HepG2 (cell line): ENCODE measurements around the gene FAM174C. TPM values are rescaled to one million over a fixed set of nuclear protein-coding genes. Genes with fewer than 3 reads are reported as not detected.

Experiments used
- GLI4 ChIP-seq: sonication (generic); formaldehyde crosslinking; IDR thresholded peaks from 2 replicates; pipeline ENCODE4 v1.5.1; 2020; ENCODE audit warnings: missing genetic modification reagents, mild to moderate bottlenecking, moderate library complexity, borderline replicate concordance
- MED8 ChIP-seq: sonication (generic); formaldehyde crosslinking; IDR thresholded peaks from 2 replicates; pipeline ENCODE4 v1.8.1; 2023; ENCODE audit warnings: mild to moderate bottlenecking, missing genetic modification reagents; ENCODE audit not compliant: insufficient replicate concordance
- PHF5A ChIP-seq: IDR thresholded peaks from one replicate; pipeline ENCODE4 v1.6.1; 2018; ENCODE audit warnings: low read depth, missing genetic modification reagents; ENCODE audit not compliant: unreplicated experiment
- RXRA ChIP-seq: sonication (generic); formaldehyde crosslinking; IDR thresholded peaks from 2 replicates; pipeline ENCODE4 v1.5.1; 2020; ENCODE audit warnings: missing genetic modification reagents
- SAFB2 ChIP-seq: sonication (generic); formaldehyde crosslinking; IDR thresholded peaks from 2 replicates; pipeline ENCODE4 v1.5.1; 2020; ENCODE audit warnings: missing genetic modification reagents, low read depth, mild to moderate bottlenecking, borderline replicate concordance
- ZC3H13 ChIP-seq: sonication (generic); formaldehyde crosslinking; IDR thresholded peaks from 2 replicates; pipeline ENCODE4 v1.8.1; 2023; ENCODE audit warnings: mild to moderate bottlenecking, missing genetic modification reagents, moderate library complexity
- ZMYM4 ChIP-seq: sonication (generic); formaldehyde crosslinking; IDR thresholded peaks from 2 replicates; pipeline ENCODE4 v1.8.1; 2023; ENCODE audit warnings: mild to moderate bottlenecking, missing genetic modification reagents
- ZNF180 ChIP-seq: sonication (generic); formaldehyde crosslinking; IDR thresholded peaks from 2 replicates; pipeline ENCODE4 v1.4.0; 2020; ENCODE audit warnings: low read depth, missing genetic modification reagents, borderline replicate concordance
- ZNF234 ChIP-seq: sonication (generic); formaldehyde crosslinking; conservative IDR thresholded peaks from 2 replicates; pipeline ENCODE4 v1.5.1; 2020; ENCODE audit warnings: mild to moderate bottlenecking, missing genetic modification reagents
- ZNF282 ChIP-seq: fragments of 450-650 bp; IDR thresholded peaks from 2 replicates; pipeline ENCODE4 v1.6.1; 2018; ENCODE audit not compliant: partially characterized antibody
- ZNF296 ChIP-seq: sonication (generic); formaldehyde crosslinking; conservative IDR thresholded peaks from 2 replicates; pipeline ENCODE4 v1.5.0; 2020; ENCODE audit warnings: mild to moderate bottlenecking, missing genetic modification reagents
- ZNF33A ChIP-seq: sonication (generic); formaldehyde crosslinking; IDR thresholded peaks from 2 replicates; pipeline ENCODE4 v1.5.1; 2020; ENCODE audit warnings: missing genetic modification reagents, mild to moderate bottlenecking, moderate library complexity, borderline replicate concordance
- ZNF652 ChIP-seq: IDR thresholded peaks from 2 replicates; pipeline ENCODE4 v1.6.1; 2016; ENCODE audit warnings: low read depth, borderline replicate concordance
- polyA plus RNA-seq, 8 experiments: library from polyadenylated mRNA; depleted of rRNA in 3 of 8; stranded (reverse) in 7 of 8; unstranded in 1 of 8; fragments of >200 nt; fragmentation: Illumina TruSeq in 4 of 8; extraction: Trizol in 4 of 8; gene quantifications; 2 replicates each; pipeline versions ENCODE4 v1.2.1 to v1.2.3, GENCODE V29; 2011 to 2016; ENCODE audit warnings: low read depth in 4 of 8, missing spikeins in 1 of 8, mixed read lengths in 1 of 8; ENCODE audit not compliant: insufficient read depth in 1 of 8
- total RNA-seq, 5 experiments: library from RNA; depleted of rRNA; stranded (reverse); fragments of >200 nt; fragmentation: Illumina TruSeq; extraction: Trizol; gene quantifications; 2 replicates each; pipeline ENCODE4 v1.2.3, GENCODE V29; 2016; ENCODE audit warnings: low read depth in 1 of 5
- TF ChIP-seq, protein P1 (sequence below): sonication (generic); formaldehyde crosslinking; IDR thresholded peaks from 2 replicates; pipeline ENCODE4 v1.5.0; 2020; ENCODE audit warnings: mild to moderate bottlenecking, missing genetic modification reagents, borderline replicate concordance
- TF ChIP-seq, protein P2 (sequence below): sonication (generic); formaldehyde crosslinking; IDR thresholded peaks from 2 replicates; pipeline ENCODE4 v1.4.0; 2020; ENCODE audit warnings: missing genetic modification reagents
- TF ChIP-seq, protein P3 (sequence below): sonication (generic); formaldehyde crosslinking; IDR thresholded peaks from 2 replicates; pipeline ENCODE4 v1.4.0; 2020; ENCODE audit warnings: mild to moderate bottlenecking, low read depth, missing genetic modification reagents
- TF ChIP-seq, protein P4 (sequence below): sonication (generic); formaldehyde crosslinking; IDR thresholded peaks from 2 replicates; pipeline ENCODE4 v1.4.0; 2020; ENCODE audit warnings: mild to moderate bottlenecking, missing genetic modification reagents

Gene FAM174C
- total and polyA plus RNA-seq, 2 of the 13 experiments (the other 11 are each of a cell fraction or from before 2014, with no cell fraction given), result 19.5 to 31.3 TPM

DNA sequence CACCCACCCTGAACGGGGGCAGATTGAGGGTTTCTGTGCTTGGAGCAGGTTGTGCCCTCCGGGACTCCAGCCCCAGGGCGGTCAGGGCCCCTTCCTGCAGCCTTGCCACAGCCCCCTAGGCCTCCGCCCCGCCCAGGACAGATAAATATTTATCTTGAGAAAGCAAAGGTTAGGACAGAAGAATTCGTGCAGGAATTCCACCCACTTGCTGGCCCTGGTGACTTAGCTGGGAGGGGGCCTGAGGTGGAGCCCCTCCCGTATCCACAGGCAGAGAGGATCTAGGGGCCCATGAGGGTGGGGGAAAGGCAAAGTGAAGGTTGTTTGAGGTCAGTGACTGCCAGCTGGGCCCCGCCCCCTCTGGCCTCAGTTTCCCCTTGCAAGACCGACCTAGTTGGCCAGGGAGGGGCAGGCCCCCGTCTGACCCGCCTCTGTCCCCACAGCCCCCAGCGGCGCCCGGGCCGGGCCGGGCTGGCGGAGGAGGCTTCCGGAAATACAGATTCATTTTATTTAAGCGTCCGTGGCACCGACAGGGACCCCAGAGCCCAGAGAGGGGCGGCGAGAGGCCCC is 21.7 kb upstream of the FAM174C start (continued):
- TF ChIP-seq, protein P1, sequence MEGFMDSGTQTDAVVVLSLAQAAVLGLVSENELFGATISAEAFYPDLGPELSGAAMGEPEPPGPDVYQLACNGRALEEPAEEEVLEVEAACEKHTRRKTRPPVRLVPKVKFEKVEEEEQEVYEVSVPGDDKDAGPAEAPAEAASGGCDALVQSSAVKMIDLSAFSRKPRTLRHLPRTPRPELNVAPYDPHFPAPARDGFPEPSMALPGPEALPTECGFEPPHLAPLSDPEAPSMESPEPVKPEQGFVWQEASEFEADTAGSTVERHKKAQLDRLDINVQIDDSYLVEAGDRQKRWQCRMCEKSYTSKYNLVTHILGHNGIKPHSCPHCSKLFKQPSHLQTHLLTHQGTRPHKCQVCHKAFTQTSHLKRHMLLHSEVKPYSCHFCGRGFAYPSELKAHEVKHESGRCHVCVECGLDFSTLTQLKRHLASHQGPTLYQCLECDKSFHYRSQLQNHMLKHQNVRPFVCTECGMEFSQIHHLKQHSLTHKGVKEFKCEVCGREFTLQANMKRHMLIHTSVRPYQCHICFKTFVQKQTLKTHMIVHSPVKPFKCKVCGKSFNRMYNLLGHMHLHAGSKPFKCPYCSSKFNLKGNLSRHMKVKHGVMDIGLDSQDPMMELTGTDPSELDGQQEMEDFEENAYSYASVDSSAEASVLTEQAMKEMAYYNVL (CRISPR knock-in tag), result no peak; the same call in 1 of the 2 replicates
- no peak for TF ChIP-seq ZC3H13 (CRISPR knock-in tag)
- no peak for TF ChIP-seq ZNF33A (CRISPR knock-in tag)
- TF ChIP-seq ZNF296 (CRISPR knock-in tag), result no peak
- no peak for TF ChIP-seq ZNF180
- TF ChIP-seq ZNF234, result no peak
- no peak for TF ChIP-seq SAFB2 (CRISPR knock-in tag)
- no peak for TF ChIP-seq ZNF282
- no peak for TF ChIP-seq PHF5A (CRISPR knock-in tag)
- TF ChIP-seq MED8, result peak; percentile 72
- TF ChIP-seq ZMYM4 (CRISPR knock-in tag), result no peak
- TF ChIP-seq, protein P2, sequence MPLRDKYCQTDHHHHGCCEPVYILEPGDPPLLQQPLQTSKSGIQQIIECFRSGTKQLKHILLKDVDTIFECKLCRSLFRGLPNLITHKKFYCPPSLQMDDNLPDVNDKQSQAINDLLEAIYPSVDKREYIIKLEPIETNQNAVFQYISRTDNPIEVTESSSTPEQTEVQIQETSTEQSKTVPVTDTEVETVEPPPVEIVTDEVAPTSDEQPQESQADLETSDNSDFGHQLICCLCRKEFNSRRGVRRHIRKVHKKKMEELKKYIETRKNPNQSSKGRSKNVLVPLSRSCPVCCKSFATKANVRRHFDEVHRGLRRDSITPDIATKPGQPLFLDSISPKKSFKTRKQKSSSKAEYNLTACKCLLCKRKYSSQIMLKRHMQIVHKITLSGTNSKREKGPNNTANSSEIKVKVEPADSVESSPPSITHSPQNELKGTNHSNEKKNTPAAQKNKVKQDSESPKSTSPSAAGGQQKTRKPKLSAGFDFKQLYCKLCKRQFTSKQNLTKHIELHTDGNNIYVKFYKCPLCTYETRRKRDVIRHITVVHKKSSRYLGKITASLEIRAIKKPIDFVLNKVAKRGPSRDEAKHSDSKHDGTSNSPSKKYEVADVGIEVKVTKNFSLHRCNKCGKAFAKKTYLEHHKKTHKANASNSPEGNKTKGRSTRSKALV (CRISPR knock-in tag), result no peak
- no peak for TF ChIP-seq ZNF652 (CRISPR knock-in tag)
- TF ChIP-seq, protein P3, sequence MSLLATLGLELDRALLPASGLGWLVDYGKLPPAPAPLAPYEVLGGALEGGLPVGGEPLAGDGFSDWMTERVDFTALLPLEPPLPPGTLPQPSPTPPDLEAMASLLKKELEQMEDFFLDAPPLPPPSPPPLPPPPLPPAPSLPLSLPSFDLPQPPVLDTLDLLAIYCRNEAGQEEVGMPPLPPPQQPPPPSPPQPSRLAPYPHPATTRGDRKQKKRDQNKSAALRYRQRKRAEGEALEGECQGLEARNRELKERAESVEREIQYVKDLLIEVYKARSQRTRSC (CRISPR knock-in tag), result no peak
- TF ChIP-seq RXRA (CRISPR knock-in tag), result peak; percentile 90
- no peak for TF ChIP-seq GLI4 (CRISPR knock-in tag)
- TF ChIP-seq, protein P4, sequence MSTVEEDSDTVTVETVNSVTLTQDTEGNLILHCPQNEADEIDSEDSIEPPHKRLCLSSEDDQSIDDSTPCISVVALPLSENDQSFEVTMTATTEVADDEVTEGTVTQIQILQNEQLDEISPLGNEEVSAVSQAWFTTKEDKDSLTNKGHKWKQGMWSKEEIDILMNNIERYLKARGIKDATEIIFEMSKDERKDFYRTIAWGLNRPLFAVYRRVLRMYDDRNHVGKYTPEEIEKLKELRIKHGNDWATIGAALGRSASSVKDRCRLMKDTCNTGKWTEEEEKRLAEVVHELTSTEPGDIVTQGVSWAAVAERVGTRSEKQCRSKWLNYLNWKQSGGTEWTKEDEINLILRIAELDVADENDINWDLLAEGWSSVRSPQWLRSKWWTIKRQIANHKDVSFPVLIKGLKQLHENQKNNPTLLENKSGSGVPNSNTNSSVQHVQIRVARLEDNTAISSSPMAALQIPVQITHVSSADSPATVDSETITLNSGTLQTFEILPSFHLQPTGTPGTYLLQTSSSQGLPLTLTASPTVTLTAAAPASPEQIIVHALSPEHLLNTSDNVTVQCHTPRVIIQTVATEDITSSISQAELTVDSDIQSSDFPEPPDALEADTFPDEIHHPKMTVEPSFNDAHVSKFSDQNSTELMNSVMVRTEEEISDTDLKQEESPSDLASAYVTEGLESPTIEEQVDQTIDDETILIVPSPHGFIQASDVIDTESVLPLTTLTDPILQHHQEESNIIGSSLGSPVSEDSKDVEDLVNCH (CRISPR knock-in tag), result no peak
